K562 (cell line): ENCODE measurements around the gene GPD1L. TPM values are rescaled to one million over a fixed set of nuclear protein-coding genes. Genes with fewer than 3 reads are reported as not detected.

Source experiments
- DEAF1 ChIP-seq: fragments of 450-650 bp; formaldehyde crosslinking; IDR thresholded peaks from 2 replicates; pipeline ENCODE4 v1.4.0; 2020; ENCODE audit warnings: mild to moderate bottlenecking, moderate library complexity
- ELF4 ChIP-seq: fragments of 450-650 bp; formaldehyde crosslinking; IDR thresholded peaks from 2 replicates; pipeline ENCODE4 v1.4.0; 2022; ENCODE audit warnings: missing genetic modification characterization
- IFI16 ChIP-seq: fragments of 250-450 bp; sonication (Bioruptor Pico); IDR thresholded peaks from 2 replicates; pipeline ENCODE4 v2.1.2; 2022; ENCODE audit warnings: mild to moderate bottlenecking, inconsistent platforms
- NR0B1 ChIP-seq: fragments of 450-650 bp; IDR thresholded peaks from one replicate; pipeline ENCODE4 v1.6.1; 2018; ENCODE audit warnings: mild to moderate bottlenecking, moderate library complexity; ENCODE audit not compliant: partially characterized antibody
- NRF1 ChIP-seq, 2 experiments: fragments of 450-650 bp; IDR thresholded peaks in 1 of 2; conservative IDR thresholded peaks in 1 of 2; 2 replicates each; pipeline ENCODE4 v1.6.1; 2014; ENCODE audit warnings: mild to moderate bottlenecking in 2 of 2
- SMC3 ChIP-seq: conservative IDR thresholded peaks from 2 replicates; pipeline ENCODE4 v1.6.1; 2011; ENCODE audit warnings: low read depth, low read length, improper control_type of control experiment; ENCODE audit not compliant: insufficient read depth
- ZNF184 ChIP-seq: sonication (generic); formaldehyde crosslinking; IDR thresholded peaks from 2 replicates; pipeline ENCODE4 v1.5.0; 2020; ENCODE audit warnings: missing genetic modification reagents
- ZNF695 ChIP-seq: fragments of 450-650 bp; formaldehyde crosslinking; IDR thresholded peaks from 2 replicates; pipeline ENCODE4 v1.4.0; 2020; ENCODE audit warnings: mild to moderate bottlenecking, moderate library complexity
- polyA plus RNA-seq, 8 experiments: library from polyadenylated mRNA; depleted of rRNA in 4 of 8; stranded (reverse) in 5 of 8; unstranded in 3 of 8; fragments of >200 nt; fragmentation: Nextera tagmentation in 2 of 8; fragmentation: Illumina TruSeq in 1 of 8; extraction: Ambion mirVana in 2 of 8; extraction: Trizol in 1 of 8; gene quantifications; 2 replicates each; pipeline versions ENCODE4 v1.2.1 to v1.2.3, GENCODE V29; 2011 to 2014; ENCODE audit warnings: inconsistent platforms in 1 of 8, missing spikeins in 1 of 8
- total RNA-seq, 7 experiments: library from RNA; depleted of rRNA in 6 of 7; stranded (reverse); fragments of >200 nt in 6 of 7; fragmentation: Illumina TruSeq in 2 of 7; extraction: Trizol in 2 of 7; gene quantifications; 2 replicates each; pipeline versions ENCODE4 v1.2.1 to v1.2.3, GENCODE V29; 2011 to 2021; ENCODE audit warnings: low replicate concordance in 1 of 7

Gene GPD1L
- total and polyA plus RNA-seq, 9 of the 15 experiments (the other 6 are each of a cell fraction or from before 2014, with no cell fraction given): 1.6 to 17.3 (median 12.3) TPM

GRCh38 chr3:32176989-32177701 is 70.7 kb downstream of the GPD1L start (continued):
- no peak for TF ChIP-seq ZNF695
- TF ChIP-seq ZNF184 (CRISPR knock-in tag): no peak
- peak; percentile 50 for TF ChIP-seq DEAF1 (CRISPR knock-in tag)
- TF ChIP-seq NR0B1: no peak
- peak; percentile 28 to 32; a peak in 1 of 4 replicates for TF ChIP-seq NRF1 (conservative IDR thresholded peaks at IDR 0.05 in 1 of 2, IDR thresholded peaks at IDR 0.05 in 1 of 2)
- TF ChIP-seq SMC3: peak; percentile 50
- no peak for TF ChIP-seq IFI16 (CRISPR knock-in tag)
- TF ChIP-seq ELF4 (CRISPR knock-in tag): 0 out of 2 replicates have a peak, but pooled peaks have one; percentile 8
